GM08714 (cell line): ENCODE results near the gene AGBL5.

Experiments used
- H3K4me3 ChIP-seq: fragments of 200-500 bp; sonication (Bioruptor generic); 2 replicates; pipeline ENCODE4 v1.5.1; 2014; ENCODE audit warnings: mild to moderate bottlenecking, low read length, inconsistent platforms
- ZNF274 ChIP-seq: IDR thresholded peaks from 2 replicates; pipeline ENCODE4 v1.6.1; 2012; ENCODE audit warnings: mild to moderate bottlenecking, low read depth, low read length

Gene AGBL5, protein sequence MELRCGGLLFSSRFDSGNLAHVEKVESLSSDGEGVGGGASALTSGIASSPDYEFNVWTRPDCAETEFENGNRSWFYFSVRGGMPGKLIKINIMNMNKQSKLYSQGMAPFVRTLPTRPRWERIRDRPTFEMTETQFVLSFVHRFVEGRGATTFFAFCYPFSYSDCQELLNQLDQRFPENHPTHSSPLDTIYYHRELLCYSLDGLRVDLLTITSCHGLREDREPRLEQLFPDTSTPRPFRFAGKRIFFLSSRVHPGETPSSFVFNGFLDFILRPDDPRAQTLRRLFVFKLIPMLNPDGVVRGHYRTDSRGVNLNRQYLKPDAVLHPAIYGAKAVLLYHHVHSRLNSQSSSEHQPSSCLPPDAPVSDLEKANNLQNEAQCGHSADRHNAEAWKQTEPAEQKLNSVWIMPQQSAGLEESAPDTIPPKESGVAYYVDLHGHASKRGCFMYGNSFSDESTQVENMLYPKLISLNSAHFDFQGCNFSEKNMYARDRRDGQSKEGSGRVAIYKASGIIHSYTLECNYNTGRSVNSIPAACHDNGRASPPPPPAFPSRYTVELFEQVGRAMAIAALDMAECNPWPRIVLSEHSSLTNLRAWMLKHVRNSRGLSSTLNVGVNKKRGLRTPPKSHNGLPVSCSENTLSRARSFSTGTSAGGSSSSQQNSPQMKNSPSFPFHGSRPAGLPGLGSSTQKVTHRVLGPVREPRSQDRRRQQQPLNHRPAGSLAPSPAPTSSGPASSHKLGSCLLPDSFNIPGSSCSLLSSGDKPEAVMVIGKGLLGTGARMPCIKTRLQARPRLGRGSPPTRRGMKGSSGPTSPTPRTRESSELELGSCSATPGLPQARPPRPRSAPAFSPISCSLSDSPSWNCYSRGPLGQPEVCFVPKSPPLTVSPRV

DNA sequence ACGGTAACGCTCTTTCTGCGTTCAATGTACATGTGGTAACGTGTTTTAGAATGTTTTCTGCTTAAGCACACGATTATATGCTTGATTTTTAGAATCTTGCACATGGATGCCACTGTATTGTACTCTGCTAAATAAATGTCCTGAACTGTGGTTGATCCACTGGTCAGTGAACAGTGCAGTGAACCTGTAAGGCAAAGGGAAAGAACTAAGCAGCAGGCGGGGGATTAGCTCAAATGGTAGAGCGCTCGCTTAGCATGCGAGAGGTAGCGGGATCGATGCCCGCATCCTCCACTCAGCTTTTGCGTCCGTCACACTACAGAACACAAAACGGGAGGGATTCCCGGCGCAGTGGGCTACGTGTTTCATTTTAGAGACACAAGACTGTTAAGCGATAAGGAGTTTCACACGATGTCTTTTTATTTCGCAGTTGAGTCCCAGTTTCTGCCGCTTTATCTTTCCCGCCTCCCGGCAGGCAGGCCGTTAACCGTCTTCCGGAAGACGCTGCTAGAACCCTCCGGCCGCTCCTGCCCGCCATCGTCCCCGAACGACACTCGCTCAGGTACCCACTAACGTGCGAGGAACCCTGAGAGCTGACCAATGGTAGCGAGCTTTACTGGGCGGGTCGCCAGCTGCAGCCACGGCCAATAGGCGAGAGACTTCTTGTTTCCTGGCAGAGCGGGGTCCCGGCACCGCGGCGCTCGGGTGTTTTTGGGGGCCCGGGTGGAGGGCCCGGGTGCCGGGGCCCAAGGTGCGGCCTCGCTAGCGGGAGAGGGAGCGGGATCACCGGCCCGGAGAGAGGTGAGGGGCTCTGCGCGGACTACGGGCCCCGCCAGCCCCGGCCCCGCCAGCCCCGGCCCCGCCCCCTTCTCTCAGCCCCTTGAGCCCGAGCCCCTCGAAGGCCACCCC, at the start of gene AGBL5:
Gene AGBL5, plus strand, starts transcription at position 673 of the 906 bp plus-strand sequence. CDS start 1,291 bp downstream, outside the sequence.
- no peak for TF ChIP-seq ZNF274
- H3K4me3 ChIP-seq, result peak within 1 kb of the TSS; percentile 78

GRCh38 chr2:27001950-27002349, 49.5 kb upstream of the AGBL5 start:
- H3K4me3 ChIP-seq, result no peak overlapping the region
- no peak for TF ChIP-seq ZNF274

- no peak overlapping the region for H3K4me3 ChIP-seq
- no peak for TF ChIP-seq ZNF274
These were observed 48.5 kb upstream of the AGBL5 start for GRCh38 chr2:27003007-27003406.

- no peak overlapping the region for H3K4me3 ChIP-seq
- no peak for TF ChIP-seq ZNF274
These were observed 47.6 kb upstream of the AGBL5 start for GRCh38 chr2:27003857-27004256.

GRCh38 chr2:27006602-27007415, 44.7 kb upstream of the AGBL5 start:
- no peak overlapping the region for H3K4me3 ChIP-seq
- TF ChIP-seq ZNF274, result no peak

GRCh38 chr2:27007416-27008374, 43.8 kb upstream of the AGBL5 start:
- H3K4me3 ChIP-seq, result no peak overlapping the region
- no peak for TF ChIP-seq ZNF274

DNA sequence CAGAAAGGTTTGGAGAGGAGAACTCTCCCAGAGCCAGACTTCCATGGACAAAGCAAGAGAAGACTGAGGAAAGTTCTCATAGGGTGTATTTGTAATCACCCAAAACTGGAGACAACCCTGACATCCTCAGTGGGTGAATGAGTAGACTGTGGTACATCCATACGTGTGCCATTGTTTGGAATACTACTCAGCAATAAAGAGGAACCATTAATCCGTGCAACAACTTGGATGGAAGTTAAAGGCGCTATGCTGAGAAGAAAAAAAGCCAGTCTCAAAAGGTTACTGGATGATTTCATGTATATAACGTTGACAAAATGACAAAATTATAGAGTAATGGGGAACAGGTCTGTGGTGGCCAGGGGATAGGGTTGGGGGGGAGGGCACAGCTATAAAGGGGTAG, 42.8 kb upstream of the AGBL5 start:
- TF ChIP-seq ZNF274, result no peak
- H3K4me3 ChIP-seq, result no peak overlapping the region

DNA sequence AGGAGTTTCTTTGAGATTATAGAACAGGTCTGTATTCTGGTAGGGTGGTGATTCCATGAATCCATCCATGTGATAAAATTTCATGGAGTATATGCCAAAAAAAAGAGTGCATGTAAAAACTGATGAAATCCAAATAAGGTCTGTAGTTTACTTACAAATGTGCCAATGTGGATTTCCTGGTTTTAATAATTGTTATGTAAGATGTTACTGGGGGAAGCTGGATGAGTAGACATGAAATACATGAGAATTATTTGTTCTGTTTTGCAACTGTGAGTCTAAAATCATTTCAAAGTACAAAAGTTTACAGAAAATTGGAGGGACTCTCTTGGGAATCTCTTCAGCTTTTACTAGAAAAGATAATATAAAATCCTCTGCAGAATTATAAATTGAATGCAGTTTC, 42.4 kb upstream of the AGBL5 start:
- TF ChIP-seq ZNF274, result no peak
- no peak overlapping the region for H3K4me3 ChIP-seq

GRCh38 chr2:27009716-27010115, 41.8 kb upstream of the AGBL5 start:
- no peak overlapping the region for H3K4me3 ChIP-seq
- no peak for TF ChIP-seq ZNF274

DNA sequence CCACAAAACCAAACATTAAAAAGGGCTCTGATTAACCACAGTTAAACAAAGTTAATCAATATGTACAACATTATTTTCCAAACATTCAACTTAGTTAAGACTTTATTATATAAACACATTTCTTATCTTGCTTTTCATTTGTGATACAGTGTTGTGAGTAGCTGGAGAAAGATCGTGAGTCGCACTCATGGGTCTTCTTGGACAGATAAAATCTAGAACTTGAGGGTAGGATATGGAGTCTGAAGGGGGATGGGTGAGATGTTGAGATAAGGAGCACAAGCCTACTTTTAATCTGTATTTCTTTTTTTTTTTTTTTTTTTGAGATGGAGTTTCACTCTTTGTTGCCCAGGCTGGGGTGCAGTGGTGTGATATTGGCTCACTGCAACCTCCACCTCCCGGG, 41.3 kb upstream of the AGBL5 start:
- TF ChIP-seq ZNF274, result no peak
- H3K4me3 ChIP-seq, result no peak overlapping the region

DNA sequence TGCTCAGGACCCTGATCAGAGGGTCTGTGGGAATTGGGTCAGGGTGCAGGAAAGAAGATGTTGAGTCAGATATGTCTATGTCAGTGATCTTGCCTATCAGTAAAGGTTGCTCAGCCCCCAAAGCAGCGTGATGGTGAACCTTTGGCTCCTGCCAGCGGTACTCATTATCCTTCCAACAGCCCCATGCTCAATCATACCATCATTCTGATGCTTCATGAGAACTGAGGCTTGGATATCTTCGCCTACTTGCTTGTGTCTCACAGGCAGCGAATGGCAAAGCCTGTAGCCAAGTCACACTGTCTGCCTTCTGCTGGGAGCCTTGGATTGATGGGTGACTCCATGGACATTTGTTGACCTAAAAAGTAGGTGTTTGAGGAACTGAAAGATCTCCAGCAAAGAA, 37.7 kb upstream of the AGBL5 start:
- TF ChIP-seq ZNF274, result no peak
- H3K4me3 ChIP-seq, result no peak overlapping the region

DNA sequence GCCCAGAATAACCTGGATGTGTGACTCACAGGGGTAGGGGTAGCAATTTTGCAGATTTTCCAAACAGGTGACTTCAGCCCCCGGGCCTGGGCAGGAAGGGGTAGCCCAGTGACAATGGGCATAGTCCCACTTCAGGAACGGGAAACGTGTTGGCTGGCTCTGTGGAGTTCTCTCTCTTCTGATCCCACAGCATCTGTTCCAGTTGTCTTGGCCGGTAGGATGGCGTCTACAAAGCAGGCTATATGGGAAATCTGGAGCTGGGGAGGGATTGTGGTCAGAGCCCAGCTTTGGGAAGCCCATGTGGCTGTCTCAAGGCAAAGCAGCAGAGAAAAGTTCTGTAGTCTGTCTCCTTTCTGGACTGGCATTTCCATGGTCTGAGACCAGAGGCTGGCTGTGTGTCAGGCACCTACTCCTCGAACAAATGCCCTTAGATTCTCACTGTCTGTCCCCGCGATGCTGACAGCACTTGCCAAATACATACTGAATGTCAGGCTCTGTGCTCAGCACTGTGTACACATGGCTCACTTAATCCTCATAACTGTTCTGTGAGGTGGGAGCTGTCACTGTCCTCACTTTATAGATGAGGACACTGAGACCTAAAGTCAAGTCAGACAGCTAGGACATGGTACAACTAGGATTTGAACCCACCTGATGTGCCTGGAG, 36.6 kb upstream of the AGBL5 start:
- TF ChIP-seq ZNF274, result no peak
- H3K4me3 ChIP-seq, result no peak overlapping the region
